ENCODE data around the gene TMEM69. TPM values are rescaled to one million over a fixed set of nuclear protein-coding genes. Genes with fewer than 3 reads are reported as not detected.
"Not testable (repeated sequence)": the region's sequence is repeated elsewhere in the genome, so short reads cannot be mapped to it uniquely, and the experiment has no call there.

The TMEM69 gene
- polyA plus RNA-seq, 10 donors, result 23.6 to 36.0 (median 30.0) TPM

GRCh38 chr1:45674478-45674877 is 13.5 kb upstream of the TMEM69 start:
- no peak for DNase-seq

- not testable (repeated sequence) for DNase-seq
Measured at GRCh38 chr1:45676553-45676952, 11.4 kb upstream of the TMEM69 start.

- no peak for DNase-seq
Measured at GRCh38 chr1:45677751-45678245, 10.2 kb upstream of the TMEM69 start.

GRCh38 chr1:45678489-45678888 is 9.5 kb upstream of the TMEM69 start:
- no peak for DNase-seq

GRCh38 chr1:45679123-45679522 is 8.9 kb upstream of the TMEM69 start:
- DNase-seq, result no peak

GRCh38 chr1:45682942-45683341 is 5.0 kb upstream of the TMEM69 start:
- DNase-seq, result no peak

- DNase-seq, result no peak
Measured at GRCh38 chr1:45684402-45684801, 3.6 kb upstream of the TMEM69 start.

- peak in 2 of 3 donors; percentile 15 to 68 for DNase-seq
Measured at GRCh38 chr1:45685308-45686014, 2.5 kb upstream of the TMEM69 start.

- peak in 2 of 3 donors; percentile 47 to 68 for DNase-seq
Measured at GRCh38 chr1:45686015-45686287, 2.0 kb upstream of the TMEM69 start.

GRCh38 chr1:45686288-45687013 is 1.5 kb upstream of the TMEM69 start, which contains the start of gene GPBP1L1:
Gene GPBP1L1, minus strand, starts transcription at chr1:45686533. Its CDS starts 27,446 bp downstream, at chr1:45659087.
- DNase-seq, result peak; percentile 97 to 99 (median 99)

GRCh38 chr1:45687014-45687753 is 797 bp upstream of the TMEM69 start:
- peak; percentile 99 to 100 (median 99) for DNase-seq

- DNase-seq, result not testable (repeated sequence)
Measured at GRCh38 chr1:45693811-45694210, 5.8 kb downstream of the TMEM69 start.

GRCh38 chr1:45694823-45695222 is 6.8 kb downstream of the TMEM69 start:
- DNase-seq, result no peak

GRCh38 chr1:45704637-45705036 is 16.7 kb downstream of the TMEM69 start:
- DNase-seq, result no peak

GRCh38 chr1:45713711-45714110 is 25.7 kb downstream of the TMEM69 start:
- no peak for DNase-seq

- DNase-seq, result no peak
Measured at GRCh38 chr1:45716700-45717099, 28.7 kb downstream of the TMEM69 start.

- not testable (repeated sequence) for DNase-seq
Measured at GRCh38 chr1:45717386-45717785, 29.4 kb downstream of the TMEM69 start.

- no peak for DNase-seq
Measured at GRCh38 chr1:45718289-45718688, 30.3 kb downstream of the TMEM69 start.

GRCh38 chr1:45721207-45721606 is 33.2 kb downstream of the TMEM69 start:
- peak in 1 of 3 donors; percentile 32 for DNase-seq

- peak in 1 of 3 donors; percentile 1 for DNase-seq
Measured at GRCh38 chr1:45722809-45723208, 34.8 kb downstream of the TMEM69 start.

GRCh38 chr1:45723248-45723930 is 35.4 kb downstream of the TMEM69 start:
- DNase-seq, result no peak

GRCh38 chr1:45726007-45726406 is 38.0 kb downstream of the TMEM69 start:
- not testable (repeated sequence) for DNase-seq

Measured in muscle of back (tissue), 11 donors.